ENCODE data around the gene KNCN.

KNCN gene

GRCh38 chr1:46589529-46589928 is 38.1 kb upstream of the KNCN start:
- TF ChIP-seq, protein P1, sequence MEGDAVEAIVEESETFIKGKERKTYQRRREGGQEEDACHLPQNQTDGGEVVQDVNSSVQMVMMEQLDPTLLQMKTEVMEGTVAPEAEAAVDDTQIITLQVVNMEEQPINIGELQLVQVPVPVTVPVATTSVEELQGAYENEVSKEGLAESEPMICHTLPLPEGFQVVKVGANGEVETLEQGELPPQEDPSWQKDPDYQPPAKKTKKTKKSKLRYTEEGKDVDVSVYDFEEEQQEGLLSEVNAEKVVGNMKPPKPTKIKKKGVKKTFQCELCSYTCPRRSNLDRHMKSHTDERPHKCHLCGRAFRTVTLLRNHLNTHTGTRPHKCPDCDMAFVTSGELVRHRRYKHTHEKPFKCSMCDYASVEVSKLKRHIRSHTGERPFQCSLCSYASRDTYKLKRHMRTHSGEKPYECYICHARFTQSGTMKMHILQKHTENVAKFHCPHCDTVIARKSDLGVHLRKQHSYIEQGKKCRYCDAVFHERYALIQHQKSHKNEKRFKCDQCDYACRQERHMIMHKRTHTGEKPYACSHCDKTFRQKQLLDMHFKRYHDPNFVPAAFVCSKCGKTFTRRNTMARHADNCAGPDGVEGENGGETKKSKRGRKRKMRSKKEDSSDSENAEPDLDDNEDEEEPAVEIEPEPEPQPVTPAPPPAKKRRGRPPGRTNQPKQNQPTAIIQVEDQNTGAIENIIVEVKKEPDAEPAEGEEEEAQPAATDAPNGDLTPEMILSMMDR (IDR thresholded peaks at IDR 0.05; ENCODE audit: extremely low read depth, missing control alignments), result no peak
- no peak for DNase-seq (ENCODE audit: low spot score)

- DNase-seq (ENCODE audit: low spot score), result no peak
- TF ChIP-seq, protein P1 (IDR thresholded peaks at IDR 0.05; ENCODE audit: extremely low read depth, missing control alignments), result no peak
These were observed 35.6 kb upstream of the KNCN start for GRCh38 chr1:46587069-46587468.

- DNase-seq (ENCODE audit: low spot score), result no peak
- TF ChIP-seq, protein P1 (IDR thresholded peaks at IDR 0.05; ENCODE audit: extremely low read depth, missing control alignments), result no peak
These were observed 34.0 kb upstream of the KNCN start for GRCh38 chr1:46585312-46585938.

GRCh38 chr1:46583494-46583893 is 32.0 kb upstream of the KNCN start:
- TF ChIP-seq, protein P1 (IDR thresholded peaks at IDR 0.05; ENCODE audit: extremely low read depth, missing control alignments), result no peak
- DNase-seq (ENCODE audit: low spot score), result no peak

DNA sequence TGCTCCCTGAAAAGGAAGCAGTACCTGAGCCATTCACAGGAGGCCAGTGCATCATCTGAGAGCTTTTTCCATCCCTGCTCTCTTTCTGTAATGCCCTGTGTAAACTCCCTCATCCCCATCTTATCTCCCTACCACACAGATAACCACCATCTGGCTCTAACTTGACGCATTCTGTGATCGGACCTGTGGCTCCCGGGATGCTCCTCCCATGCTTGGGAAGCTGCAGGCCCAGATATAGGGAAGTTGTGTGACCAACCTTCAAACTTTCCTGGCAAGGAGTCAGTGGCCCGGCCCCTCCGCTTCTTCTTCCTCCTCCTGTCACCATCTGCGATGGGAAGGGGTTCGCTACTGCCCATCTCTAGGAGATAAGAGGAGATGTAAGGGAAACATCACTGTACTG is 31.5 kb upstream of the KNCN start:
- TF ChIP-seq, protein P1 (IDR thresholded peaks at IDR 0.05; ENCODE audit: extremely low read depth, missing control alignments), result no peak
- DNase-seq (ENCODE audit: low spot score), result no peak

DNA sequence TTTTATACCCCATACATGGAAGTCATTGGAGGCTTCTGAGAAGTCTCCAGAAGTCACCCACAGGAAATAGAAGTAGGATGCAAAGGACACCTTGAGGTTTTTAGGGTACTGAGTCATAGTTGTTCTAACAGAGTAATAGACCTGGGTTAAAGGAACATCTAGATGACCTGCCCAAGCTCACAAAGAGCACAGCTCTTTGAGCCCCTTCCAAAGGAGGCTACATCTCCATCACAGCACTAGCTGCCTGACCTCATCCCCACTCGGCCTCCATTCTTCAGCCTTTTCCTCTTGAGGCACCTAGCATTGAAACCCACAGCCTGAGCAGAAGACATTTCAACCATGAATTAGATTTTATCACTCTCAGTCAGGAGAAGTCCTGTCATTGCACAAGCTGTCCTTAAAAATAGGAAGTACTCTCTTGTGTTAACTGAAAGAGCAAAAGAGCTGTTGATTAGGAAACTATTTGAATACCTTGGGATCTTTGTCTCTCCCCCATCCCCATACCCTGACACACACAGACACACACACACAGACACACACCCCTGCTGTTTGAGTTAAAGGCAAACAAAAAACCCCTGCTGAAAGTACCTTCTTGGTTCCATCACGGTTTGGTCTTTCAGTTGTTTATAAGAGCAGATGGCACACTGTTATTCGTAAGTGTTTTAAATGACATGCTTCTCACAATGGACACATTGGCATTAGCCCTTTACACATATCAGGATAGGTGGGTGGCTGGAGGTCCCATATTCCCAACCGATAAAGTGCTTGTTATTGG is 30.4 kb upstream of the KNCN start:
- DNase-seq (ENCODE audit: low spot score), result no peak
- TF ChIP-seq, protein P1 (IDR thresholded peaks at IDR 0.05; ENCODE audit: extremely low read depth, missing control alignments), result no peak

GRCh38 chr1:46580140-46580903 is 28.9 kb upstream of the KNCN start:
- TF ChIP-seq, protein P1 (IDR thresholded peaks at IDR 0.05; ENCODE audit: extremely low read depth, missing control alignments), result no peak
- DNase-seq (ENCODE audit: low spot score), result no peak
